Measurements from ENCODE around the gene SLC7A8.

Gene SLC7A8

GRCh38 chr14:23137813-23138535, 45.5 kb downstream of the SLC7A8 start:
- DNase-seq (ENCODE audit: low read depth in 1 of 2, low spot score in 1 of 2), result no peak
- H3K27ac ChIP-seq (replicated peaks), result no peak overlapping the region

GRCh38 chr14:23137192-23137812, 46.2 kb downstream of the SLC7A8 start:
- Histone ChIP-seq H3K4me3 (replicated peaks; ENCODE audit: insufficient read depth, low read length) (no peak overlapping the region), H3K27me3 (ENCODE audit: insufficient read depth, poor library complexity, severe bottlenecking) (no peaks in the 10 kb centered on the region), H3K27ac (replicated peaks) (no peak overlapping the region)
- TF ChIP-seq GABPA (IDR thresholded peaks at IDR 0.05; ENCODE audit: low read depth), result no peak
- TF ChIP-seq SPI1 (IDR thresholded peaks at IDR 0.05; ENCODE audit: borderline replicate concordance, low read depth), result no peak
- no peak for TF ChIP-seq REST (IDR thresholded peaks at IDR 0.05; ENCODE audit: insufficient replicate concordance, low read depth)
- no peak for TF ChIP-seq POLR2AphosphoS5 (IDR thresholded peaks at IDR 0.05; ENCODE audit: low read depth)
- TF ChIP-seq CTCF (IDR thresholded peaks at IDR 0.05; ENCODE audit: insufficient read depth, low read length), result no peak
- DNase-seq (ENCODE audit: low read depth in 1 of 2, low spot score in 1 of 2), result no peak

More at GRCh38 chr14:23137813-23138535, 45.5 kb downstream of the SLC7A8 start:
- H3K4me3 ChIP-seq (replicated peaks; ENCODE audit: insufficient read depth, low read length), result no peak overlapping the region
- TF ChIP-seq SPI1 (IDR thresholded peaks at IDR 0.05; ENCODE audit: borderline replicate concordance, low read depth) (no peak), POLR2AphosphoS5 (IDR thresholded peaks at IDR 0.05; ENCODE audit: low read depth) (no peak), GABPA (IDR thresholded peaks at IDR 0.05; ENCODE audit: low read depth) (no peak), REST (IDR thresholded peaks at IDR 0.05; ENCODE audit: insufficient replicate concordance, low read depth) (no peak), CTCF (IDR thresholded peaks at IDR 0.05; ENCODE audit: insufficient read depth, low read length) (no peak)
- no peaks in the 10 kb centered on the region for H3K27me3 ChIP-seq (ENCODE audit: insufficient read depth, poor library complexity, severe bottlenecking)

- Histone ChIP-seq H3K27ac (replicated peaks) (no peak overlapping the region), H3K4me3 (replicated peaks; ENCODE audit: insufficient read depth, low read length) (no peak overlapping the region), H3K27me3 (ENCODE audit: insufficient read depth, poor library complexity, severe bottlenecking) (no peaks in the 10 kb centered on the region)
- DNase-seq (ENCODE audit: low read depth in 1 of 2, low spot score in 1 of 2), result no peak
- TF ChIP-seq REST (IDR thresholded peaks at IDR 0.05; ENCODE audit: insufficient replicate concordance, low read depth) (no peak), SPI1 (IDR thresholded peaks at IDR 0.05; ENCODE audit: borderline replicate concordance, low read depth) (no peak), GABPA (IDR thresholded peaks at IDR 0.05; ENCODE audit: low read depth) (no peak), POLR2AphosphoS5 (IDR thresholded peaks at IDR 0.05; ENCODE audit: low read depth) (no peak), CTCF (IDR thresholded peaks at IDR 0.05; ENCODE audit: insufficient read depth, low read length) (no peak)
These were observed 46.8 kb downstream of the SLC7A8 start for GRCh38 chr14:23136566-23137133.
